ENCODE data around the gene DSC2. TPM values are rescaled to one million over a fixed set of nuclear protein-coding genes. Genes with fewer than 3 reads are reported as not detected.

DSC2 gene
- total RNA-seq, 4 donors from 2014 or later = 14.5 to 113 (median 86.1) TPM

DNA sequence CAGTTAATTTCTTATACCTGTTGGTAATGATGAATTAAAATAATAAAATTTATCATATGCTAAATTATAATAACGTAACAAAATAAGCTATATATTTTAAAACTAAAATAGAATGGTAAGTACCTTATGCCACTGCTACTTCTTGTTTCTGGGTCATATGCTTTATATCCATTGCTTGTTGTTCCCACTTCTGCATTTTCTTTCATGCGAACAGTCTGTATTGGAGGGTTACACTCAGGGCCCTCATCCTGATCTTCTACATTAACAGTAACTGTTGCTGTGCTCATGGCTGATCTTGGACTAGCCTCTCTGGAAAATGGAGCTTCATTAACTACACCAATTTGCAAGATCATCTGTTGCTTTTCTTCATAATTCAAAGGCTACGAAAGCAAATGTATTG lies 22.2 kb downstream of the DSC2 start:
- no peak for DNase-seq
- Histone ChIP-seq H3K27me3 (no peaks in the 10 kb centered on the region), H3K4me1 (no peaks in the 10 kb centered on the region), H3K27ac (no peak overlapping the region), H3K36me3 (peaks cover 0 to 21% (median 9%) of the 10 kb centered on the region in 4 donors), H3K9me3 (no peaks in the 10 kb centered on the region), H3K4me3 (no peak overlapping the region)
- 88 to 90% methylated on average over 3 of the region's 3 CpGs for WGBS, 2 donors (ENCODE audit: low coverage in 1 of 2)
- TF ChIP-seq POLR2A (IDR thresholded peaks at IDR 0.05) = no peak
- TF ChIP-seq, protein P1, sequence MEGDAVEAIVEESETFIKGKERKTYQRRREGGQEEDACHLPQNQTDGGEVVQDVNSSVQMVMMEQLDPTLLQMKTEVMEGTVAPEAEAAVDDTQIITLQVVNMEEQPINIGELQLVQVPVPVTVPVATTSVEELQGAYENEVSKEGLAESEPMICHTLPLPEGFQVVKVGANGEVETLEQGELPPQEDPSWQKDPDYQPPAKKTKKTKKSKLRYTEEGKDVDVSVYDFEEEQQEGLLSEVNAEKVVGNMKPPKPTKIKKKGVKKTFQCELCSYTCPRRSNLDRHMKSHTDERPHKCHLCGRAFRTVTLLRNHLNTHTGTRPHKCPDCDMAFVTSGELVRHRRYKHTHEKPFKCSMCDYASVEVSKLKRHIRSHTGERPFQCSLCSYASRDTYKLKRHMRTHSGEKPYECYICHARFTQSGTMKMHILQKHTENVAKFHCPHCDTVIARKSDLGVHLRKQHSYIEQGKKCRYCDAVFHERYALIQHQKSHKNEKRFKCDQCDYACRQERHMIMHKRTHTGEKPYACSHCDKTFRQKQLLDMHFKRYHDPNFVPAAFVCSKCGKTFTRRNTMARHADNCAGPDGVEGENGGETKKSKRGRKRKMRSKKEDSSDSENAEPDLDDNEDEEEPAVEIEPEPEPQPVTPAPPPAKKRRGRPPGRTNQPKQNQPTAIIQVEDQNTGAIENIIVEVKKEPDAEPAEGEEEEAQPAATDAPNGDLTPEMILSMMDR (IDR thresholded peaks at IDR 0.05) = no peak
- TF ChIP-seq EP300 (IDR thresholded peaks at IDR 0.05; ENCODE audit: low read depth) = no peak
- no peak for TF ChIP-seq POLR2AphosphoS5 (IDR thresholded peaks at IDR 0.05)
- intact Hi-C loops (cut with DNase I; ENCODE audit: low total_unique reads) = no loop called here
- in situ Hi-C loops (cut with MboI; ENCODE audit: low pct_ligation_motif_present in 1 of 4, low pct_unique_long_range_greater_than_20kb in 1 of 4, low sequenced_read_pairs in 3 of 4) = loop anchor here in 3 of 4 donors (25.0 kb wide), 3 partner anchors 332 to 457 kb away; no protein-coding TSS in a partner anchor

DNA sequence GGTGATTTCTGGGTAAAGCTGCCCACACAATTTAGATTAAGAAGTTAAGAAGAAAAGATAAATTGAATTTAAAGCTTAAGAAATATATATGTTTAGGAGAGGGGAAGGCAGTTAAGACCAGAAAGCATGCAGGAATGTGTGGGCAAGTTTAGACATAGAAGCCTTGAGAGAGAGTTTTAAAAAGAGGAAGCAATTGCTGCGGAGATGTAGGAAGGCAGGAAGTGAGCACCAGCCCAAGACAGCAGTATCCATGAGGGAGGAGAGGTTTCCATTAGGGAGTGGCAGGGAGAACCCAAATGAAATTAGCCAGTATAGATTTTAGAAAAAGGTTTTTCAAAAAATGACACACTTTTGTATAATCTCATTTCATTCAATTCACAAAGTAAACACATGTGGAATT lies 24.3 kb downstream of the DSC2 start:
- no peaks in the 10 kb centered on the region for H3K4me1 ChIP-seq
- in situ Hi-C loops (cut with MboI; ENCODE audit: low pct_ligation_motif_present in 1 of 4, low pct_unique_long_range_greater_than_20kb in 1 of 4, low sequenced_read_pairs in 3 of 4) = loop anchor here in 3 of 4 donors (25.0 kb wide), 3 partner anchors 334 to 459 kb away; no protein-coding TSS in a partner anchor
- DNase-seq = no peak
- intact Hi-C loops (cut with DNase I; ENCODE audit: low total_unique reads) = no loop called here
- no peak overlapping the region for H3K4me3 ChIP-seq
- WGBS, 2 donors (ENCODE audit: low coverage in 1 of 2) = 71 to 78% methylated on average over 1 of the region's 1 CpG
- H3K36me3 ChIP-seq = peaks cover 0 to 25% (median 9%) of the 10 kb centered on the region in 4 donors
- H3K27ac ChIP-seq = no peak overlapping the region
- H3K27me3 ChIP-seq = no peaks in the 10 kb centered on the region
- no peaks in the 10 kb centered on the region for H3K9me3 ChIP-seq
- no peak for TF ChIP-seq EP300 (IDR thresholded peaks at IDR 0.05; ENCODE audit: low read depth)
- TF ChIP-seq POLR2AphosphoS5 (IDR thresholded peaks at IDR 0.05) = no peak
- TF ChIP-seq, protein P1 (IDR thresholded peaks at IDR 0.05) = no peak
- TF ChIP-seq POLR2A (IDR thresholded peaks at IDR 0.05) = no peak

DNA sequence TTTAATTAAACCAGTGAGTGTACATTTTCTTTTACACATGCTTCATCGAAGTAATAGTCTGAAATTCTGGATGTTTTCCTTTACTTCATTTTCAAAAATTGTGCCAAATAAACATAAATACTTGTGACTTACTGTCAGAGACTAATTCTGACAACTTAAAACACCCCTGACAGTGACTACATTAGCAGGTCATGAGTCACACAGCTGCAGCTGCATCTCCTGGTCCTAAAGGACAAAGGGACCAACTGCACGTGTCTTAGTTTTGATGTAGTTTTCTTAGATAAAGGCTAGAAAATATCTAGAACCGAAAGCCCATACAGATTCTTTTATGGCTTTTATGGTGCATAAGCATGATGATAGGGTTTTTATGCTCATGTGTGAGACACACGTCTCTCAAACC lies 30.0 kb downstream of the DSC2 start:
- no peak overlapping the region for H3K27ac ChIP-seq
- H3K4me1 ChIP-seq = no peaks in the 10 kb centered on the region
- 61 to 82% methylated on average over 3 to 4 of the region's 4 CpGs for WGBS, 2 donors (ENCODE audit: low coverage in 1 of 2)
- intact Hi-C loops (cut with DNase I; ENCODE audit: low total_unique reads) = no loop called here
- in situ Hi-C loops (cut with MboI; ENCODE audit: low pct_ligation_motif_present in 1 of 4, low pct_unique_long_range_greater_than_20kb in 1 of 4, low sequenced_read_pairs in 3 of 4) = no loop called here
- H3K9me3 ChIP-seq = no peaks in the 10 kb centered on the region
- peaks cover 0 to 31% (median 4%) of the 10 kb centered on the region in 4 donors for H3K36me3 ChIP-seq
- no peak for TF ChIP-seq POLR2A (IDR thresholded peaks at IDR 0.05)
- TF ChIP-seq EP300 (IDR thresholded peaks at IDR 0.05; ENCODE audit: low read depth) = no peak
- TF ChIP-seq POLR2AphosphoS5 (IDR thresholded peaks at IDR 0.05) = no peak
- no peaks in the 10 kb centered on the region for H3K27me3 ChIP-seq
- H3K4me3 ChIP-seq = no peak overlapping the region
- DNase-seq = no peak

DNA sequence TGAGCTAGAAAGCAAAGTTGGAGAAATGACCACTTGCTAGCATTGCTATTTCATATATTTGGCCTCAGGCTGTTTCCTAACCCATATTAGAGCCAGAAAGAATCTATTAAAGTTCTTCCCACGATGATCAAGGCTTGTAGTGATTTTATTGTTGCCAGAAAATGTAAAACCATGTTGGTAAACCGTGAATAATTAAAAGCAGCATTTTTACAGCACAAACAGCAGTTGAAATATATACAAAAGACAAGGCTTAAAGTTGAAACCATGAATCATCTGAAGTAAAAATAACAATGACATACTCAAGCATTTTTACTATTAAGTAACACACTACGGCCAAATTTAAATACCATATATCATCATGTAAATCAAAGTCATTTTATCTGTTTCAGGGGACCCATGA lies 32.0 kb downstream of the DSC2 start:
- H3K27me3 ChIP-seq = no peaks in the 10 kb centered on the region
- H3K36me3 ChIP-seq = peaks cover 0 to 31% (median 4%) of the 10 kb centered on the region in 4 donors
- in situ Hi-C loops (cut with MboI; ENCODE audit: low pct_ligation_motif_present in 1 of 4, low pct_unique_long_range_greater_than_20kb in 1 of 4, low sequenced_read_pairs in 3 of 4) (no loop called here), intact Hi-C loops (cut with DNase I; ENCODE audit: low total_unique reads) (no loop called here)
- no peaks in the 10 kb centered on the region for H3K9me3 ChIP-seq
- TF ChIP-seq, protein P1 (IDR thresholded peaks at IDR 0.05) = no peak
- TF ChIP-seq EP300 (IDR thresholded peaks at IDR 0.05; ENCODE audit: low read depth) (no peak), POLR2AphosphoS5 (IDR thresholded peaks at IDR 0.05) (no peak), POLR2A (IDR thresholded peaks at IDR 0.05) (no peak)
- H3K4me1 ChIP-seq = no peaks in the 10 kb centered on the region
- DNase-seq = no peak
- no peak overlapping the region for H3K27ac ChIP-seq
- no peak overlapping the region for H3K4me3 ChIP-seq
- WGBS, 2 donors (ENCODE audit: low coverage in 1 of 2) = 49 to 65% methylated on average over 2 to 3 of the region's 3 CpGs

DNA sequence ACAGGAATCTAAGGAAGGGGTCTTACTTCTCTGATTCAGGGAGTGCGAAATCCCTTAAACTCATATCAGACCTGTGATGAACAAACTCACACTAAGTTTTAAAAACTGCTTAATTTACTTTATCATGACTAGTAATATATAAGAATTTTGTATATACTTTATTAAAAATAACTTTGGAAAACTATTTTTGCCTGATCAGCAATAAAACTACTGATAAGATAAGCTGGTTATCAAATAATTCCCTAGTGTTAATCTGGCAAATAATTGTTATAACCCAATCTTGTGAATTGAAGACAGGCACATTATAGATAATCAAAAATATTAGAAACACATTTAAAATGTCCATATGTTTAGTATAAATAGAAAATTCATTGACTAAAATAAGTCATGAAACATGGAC lies 36.0 kb downstream of the DSC2 start:
- WGBS, 2 donors (ENCODE audit: low coverage in 1 of 2) = 88 to 89% methylated on average over 1 of the region's 1 CpG
- no peaks in the 10 kb centered on the region for H3K9me3 ChIP-seq

More for the DNA sequence above, 36.0 kb downstream of the DSC2 start:
- Histone ChIP-seq H3K4me1 (no peaks in the 10 kb centered on the region), H3K27me3 (no peaks in the 10 kb centered on the region), H3K36me3 (peaks cover 0 to 19% (median 0%) of the 10 kb centered on the region in 4 donors), H3K27ac (no peak overlapping the region), H3K4me3 (no peak overlapping the region)
- DNase-seq = no peak
- in situ Hi-C loops (cut with MboI; ENCODE audit: low pct_ligation_motif_present in 1 of 4, low pct_unique_long_range_greater_than_20kb in 1 of 4, low sequenced_read_pairs in 3 of 4) = no loop called here
- TF ChIP-seq POLR2A (IDR thresholded peaks at IDR 0.05) (no peak), EP300 (IDR thresholded peaks at IDR 0.05; ENCODE audit: low read depth) (no peak), POLR2AphosphoS5 (IDR thresholded peaks at IDR 0.05) (no peak)
- TF ChIP-seq, protein P1 (IDR thresholded peaks at IDR 0.05) = no peak
- intact Hi-C loops (cut with DNase I; ENCODE audit: low total_unique reads) = no loop called here
